Right hindlimb (tissue), 1 donor: Measurements from ENCODE around the gene FNDC3B.

Experiments
- DNase-seq: peaks from one replicate; pipeline ENCODE4 v3.0.0-alpha.2; 2018

FNDC3B gene

GRCh38 chr3:172442606-172443005, 403.2 kb downstream of the FNDC3B start:
- DNase-seq, result no peak

DNA sequence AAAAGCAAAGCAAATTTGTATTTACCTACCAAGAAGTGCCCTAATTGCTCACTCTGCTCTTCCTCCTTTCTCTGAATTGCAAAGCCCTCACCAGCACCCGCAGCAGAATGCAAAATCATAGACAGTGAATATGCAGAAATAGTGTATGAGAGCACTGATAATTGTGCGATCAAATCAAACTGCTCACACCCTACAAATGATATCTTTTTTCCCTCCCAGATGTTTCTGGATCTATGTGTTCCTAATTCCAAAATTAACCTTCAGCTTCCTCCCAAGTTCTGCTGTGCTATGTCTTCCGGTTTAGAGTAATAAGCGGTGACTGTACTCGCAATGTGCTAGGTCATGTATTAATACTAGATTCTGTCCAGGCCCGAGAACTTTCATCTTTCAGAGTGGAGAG, 405.4 kb downstream of the FNDC3B start:
- no peak for DNase-seq

DNA sequence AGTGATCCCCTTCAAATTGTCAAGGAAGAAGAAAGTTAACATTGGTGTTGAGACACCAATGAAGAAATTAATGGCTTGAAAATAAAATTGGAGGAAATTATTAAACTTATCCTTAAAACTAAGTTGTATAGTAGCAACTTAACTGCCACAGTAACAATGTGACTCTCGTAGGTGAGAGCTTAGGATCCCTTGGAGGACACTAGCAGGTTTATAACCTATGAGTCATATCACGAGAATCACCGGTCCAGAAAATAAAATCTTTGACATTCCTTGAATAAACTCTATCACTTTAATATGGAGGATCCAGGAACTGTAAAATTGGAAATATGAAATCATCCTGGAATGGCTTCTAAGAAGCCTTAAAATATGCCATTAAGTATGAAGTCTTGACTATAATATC, 406.8 kb downstream of the FNDC3B start:
- DNase-seq, result no peak

GRCh38 chr3:172447611-172448579, 408.5 kb downstream of the FNDC3B start, which contains the start of gene GHSR:
TSS of gene GHSR (minus strand) at chr3:172448456. CDS start at chr3:172448413, 43 bp downstream.
- DNase-seq, result no peak

DNA sequence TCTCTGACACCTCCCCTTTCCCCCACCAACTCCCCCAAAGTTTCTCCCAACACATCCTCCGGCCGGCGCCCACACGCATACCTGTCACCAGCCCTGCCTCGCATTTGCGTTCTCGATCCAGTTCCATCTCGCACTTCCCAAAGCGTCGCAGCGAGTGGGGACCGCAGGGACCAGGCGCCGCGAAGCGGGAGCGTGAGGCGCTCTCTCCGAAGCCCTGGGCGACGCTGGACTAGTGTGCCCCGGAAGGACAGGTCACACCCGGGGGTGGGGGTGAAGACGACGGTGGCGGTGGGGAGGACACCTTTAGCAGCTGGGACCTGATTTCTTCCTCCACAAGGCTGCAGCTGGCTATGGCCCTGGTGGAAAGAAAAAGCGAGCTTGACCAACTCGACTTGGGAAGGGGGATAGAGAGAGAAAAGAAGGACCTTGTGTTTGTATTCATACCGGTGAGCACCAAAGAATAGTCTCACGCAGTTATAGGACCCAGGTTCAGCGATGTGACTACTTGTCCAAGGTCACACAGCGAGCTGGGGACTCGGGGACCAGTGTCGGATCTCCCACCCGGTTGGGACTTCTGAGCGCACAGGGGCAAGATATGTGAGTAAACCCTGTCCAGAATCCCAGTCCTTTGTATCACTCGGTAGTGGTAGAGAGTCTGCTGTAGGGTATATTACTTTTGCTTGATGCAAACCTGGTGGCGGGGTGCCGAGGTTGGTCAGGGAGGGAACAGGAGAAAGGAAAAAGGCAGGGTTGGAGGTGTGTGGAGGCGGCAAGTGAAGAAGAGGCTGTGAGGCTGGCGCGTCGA, 409.5 kb downstream of the FNDC3B start:
- DNase-seq, result no peak

DNA sequence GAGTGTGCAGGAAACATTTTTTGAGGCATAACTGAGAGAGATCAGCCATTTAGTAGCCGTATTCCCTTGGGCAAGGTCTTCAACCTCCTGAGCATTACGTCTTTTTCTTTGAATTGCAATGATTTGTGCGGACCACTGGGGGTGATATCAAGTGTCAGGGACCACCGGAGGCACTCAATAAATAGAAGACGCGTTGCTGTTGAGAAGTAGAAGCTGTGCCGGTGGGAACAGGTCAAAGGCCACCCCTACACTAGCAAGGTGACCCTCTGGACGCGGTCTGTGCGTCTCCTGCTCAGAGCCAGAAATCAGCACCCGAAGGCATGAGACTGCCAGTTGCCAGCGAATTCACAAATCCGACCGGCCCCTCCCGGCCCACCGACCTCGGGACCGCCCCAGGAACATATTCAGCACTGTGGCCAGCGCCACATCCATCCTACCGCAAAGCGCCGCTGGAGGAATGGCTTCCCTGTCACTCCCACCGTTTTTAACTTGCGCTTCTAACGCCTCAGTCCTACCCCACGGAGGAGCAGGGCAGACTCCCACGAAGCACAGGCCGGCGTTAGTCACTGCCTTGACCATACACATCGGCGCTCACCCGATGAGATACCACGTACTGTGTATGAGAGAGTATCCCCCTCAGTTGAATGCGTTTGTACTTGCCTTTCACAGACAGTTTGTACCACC, 410.2 kb downstream of the FNDC3B start:
- peak; percentile 71 for DNase-seq
